Mammary epithelial cell (primary cell): ENCODE measurements around the gene UBL3.

Experiments
- EZH2 ChIP-seq: IDR thresholded peaks from 2 replicates; pipeline ENCODE4 v1.6.1; 2012; ENCODE audit warnings: low read length, inconsistent platforms, borderline replicate concordance
- TF ChIP-seq, protein P1 (sequence below), 2 donors: IDR thresholded peaks in 1 of 2; conservative IDR thresholded peaks in 1 of 2; 2 replicates each; pipeline ENCODE4 v1.5.1; 2011 to 2012; ENCODE audit warnings: inconsistent platforms in 2 of 2, low read length in 2 of 2, mild to moderate bottlenecking in 2 of 2, control low read depth in 1 of 2, low read depth in 1 of 2; ENCODE audit not compliant: insufficient read depth in 1 of 2; ENCODE audit errors: extremely low read depth in 1 of 2

DNA sequence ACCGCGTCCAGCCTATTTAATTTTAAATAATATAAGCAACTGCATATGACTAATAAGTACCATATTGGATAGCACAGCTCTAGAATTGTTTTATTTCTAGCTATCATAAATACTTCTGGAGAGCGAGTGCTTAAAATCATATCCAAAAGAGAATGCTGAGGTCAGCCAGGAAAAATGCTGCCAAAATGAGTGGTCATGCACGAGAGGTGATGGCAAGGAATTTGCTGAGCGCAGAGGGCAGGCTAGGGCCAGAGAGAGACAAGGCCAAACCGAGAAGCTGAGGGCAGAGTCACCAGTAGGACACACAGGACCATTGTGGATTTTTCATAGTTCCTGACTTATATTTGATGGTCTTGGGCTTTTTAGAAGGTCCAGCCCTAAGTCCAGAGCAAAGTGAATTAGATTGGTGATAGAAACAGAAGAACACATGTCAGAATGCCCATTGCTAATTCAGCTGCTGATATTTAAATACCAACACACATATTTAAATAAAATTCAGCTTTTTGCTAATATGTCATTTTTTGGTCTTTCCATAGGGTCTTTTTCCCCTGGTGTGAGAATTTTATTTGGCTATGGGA lies 33.6 kb upstream of the UBL3 start:
- TF ChIP-seq, protein P1, sequence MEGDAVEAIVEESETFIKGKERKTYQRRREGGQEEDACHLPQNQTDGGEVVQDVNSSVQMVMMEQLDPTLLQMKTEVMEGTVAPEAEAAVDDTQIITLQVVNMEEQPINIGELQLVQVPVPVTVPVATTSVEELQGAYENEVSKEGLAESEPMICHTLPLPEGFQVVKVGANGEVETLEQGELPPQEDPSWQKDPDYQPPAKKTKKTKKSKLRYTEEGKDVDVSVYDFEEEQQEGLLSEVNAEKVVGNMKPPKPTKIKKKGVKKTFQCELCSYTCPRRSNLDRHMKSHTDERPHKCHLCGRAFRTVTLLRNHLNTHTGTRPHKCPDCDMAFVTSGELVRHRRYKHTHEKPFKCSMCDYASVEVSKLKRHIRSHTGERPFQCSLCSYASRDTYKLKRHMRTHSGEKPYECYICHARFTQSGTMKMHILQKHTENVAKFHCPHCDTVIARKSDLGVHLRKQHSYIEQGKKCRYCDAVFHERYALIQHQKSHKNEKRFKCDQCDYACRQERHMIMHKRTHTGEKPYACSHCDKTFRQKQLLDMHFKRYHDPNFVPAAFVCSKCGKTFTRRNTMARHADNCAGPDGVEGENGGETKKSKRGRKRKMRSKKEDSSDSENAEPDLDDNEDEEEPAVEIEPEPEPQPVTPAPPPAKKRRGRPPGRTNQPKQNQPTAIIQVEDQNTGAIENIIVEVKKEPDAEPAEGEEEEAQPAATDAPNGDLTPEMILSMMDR (conservative IDR thresholded peaks at IDR 0.05 in 1 of 2, IDR thresholded peaks at IDR 0.05 in 1 of 2; ENCODE audit: extremely low read depth in 1 of 2, insufficient read depth in 1 of 2, low read depth in 1 of 2, low read length in 2 of 2): no peak
- no peak for TF ChIP-seq EZH2
